ENCODE measurements around the gene CUBN. TPM values are rescaled to one million over a fixed set of nuclear protein-coding genes. Genes with fewer than 3 reads are reported as not detected.
A peak's percentile ranks its signal among the peaks of the same experiment; 100 is the strongest.

The CUBN gene
- polyA plus RNA-seq, 4 donors, result 0.18 to 161 TPM; not detected in 2

- no peak overlapping the region for H3K27ac ChIP-seq (ENCODE audit: low read depth in 1 of 3, low read length in 2 of 3)
- no peaks in the 10 kb centered on the region for H3K27me3 ChIP-seq (ENCODE audit: control insufficient read depth in 3 of 3, insufficient read depth in 3 of 3, low read length in 3 of 3)
- DNase-seq (no peak), FAIRE-seq (no peak)
- no peaks in the 10 kb centered on the region for H3K9me3 ChIP-seq (ENCODE audit: control insufficient read depth in 2 of 2, insufficient read depth in 1 of 2, low read depth in 1 of 2, low read length in 1 of 2)
- WGBS, 3 donors, result 80 to 84% (median 82%) methylated on average over 11 of the region's 11 CpGs
- peaks cover 0 to 3% (median 0%) of the 10 kb centered on the region in 3 donors for H3K4me1 ChIP-seq (ENCODE audit: control insufficient read depth in 3 of 3, insufficient read depth in 2 of 3, low read depth in 1 of 3, low read length in 2 of 3)
- H3K4me3 ChIP-seq (ENCODE audit: low read depth in 1 of 3, low read length in 3 of 3), result no peak overlapping the region
- H3K36me3 ChIP-seq (ENCODE audit: control insufficient read depth in 3 of 3, insufficient read depth in 2 of 3, low read depth in 1 of 3, low read length in 3 of 3), result peaks cover 0 to 8% (median 0%) of the 10 kb centered on the region in 3 donors
These were observed 179.8 kb downstream of the CUBN start for GRCh38 chr10:16949816-16950215.

GRCh38 chr10:16948361-16948760 is 181.2 kb downstream of the CUBN start:
- 78 to 86% (median 86%) methylated on average over 12 of the region's 12 CpGs for WGBS, 3 donors

GRCh38 chr10:16947069-16947468 is 182.5 kb downstream of the CUBN start:
- 75 to 85% (median 82%) methylated on average over 5 of the region's 5 CpGs for WGBS, 3 donors
- peaks cover 0 to 5% (median 0%) of the 10 kb centered on the region in 3 donors for H3K36me3 ChIP-seq (ENCODE audit: control insufficient read depth in 3 of 3, insufficient read depth in 2 of 3, low read depth in 1 of 3, low read length in 3 of 3)
- FAIRE-seq (no peak), DNase-seq (no peak)
- no peaks in the 10 kb centered on the region for H3K27me3 ChIP-seq (ENCODE audit: control insufficient read depth in 3 of 3, insufficient read depth in 3 of 3, low read length in 3 of 3)
- H3K4me1 ChIP-seq (ENCODE audit: control insufficient read depth in 3 of 3, insufficient read depth in 2 of 3, low read depth in 1 of 3, low read length in 2 of 3), result peaks cover 0 to 3% (median 0%) of the 10 kb centered on the region in 3 donors
- no peaks in the 10 kb centered on the region for H3K9me3 ChIP-seq (ENCODE audit: control insufficient read depth in 2 of 2, insufficient read depth in 1 of 2, low read depth in 1 of 2, low read length in 1 of 2)
- H3K4me3 ChIP-seq (ENCODE audit: low read depth in 1 of 3, low read length in 3 of 3), result no peak overlapping the region
- no peak overlapping the region for H3K27ac ChIP-seq (ENCODE audit: low read depth in 1 of 3, low read length in 2 of 3)

More at GRCh38 chr10:16948361-16948760, 181.2 kb downstream of the CUBN start:
- Histone ChIP-seq H3K4me1 (ENCODE audit: control insufficient read depth in 3 of 3, insufficient read depth in 2 of 3, low read depth in 1 of 3, low read length in 2 of 3) (peaks cover 0 to 3% (median 0%) of the 10 kb centered on the region in 3 donors), H3K27ac (ENCODE audit: low read depth in 1 of 3, low read length in 2 of 3) (no peak overlapping the region), H3K9me3 (ENCODE audit: control insufficient read depth in 2 of 2, insufficient read depth in 1 of 2, low read depth in 1 of 2, low read length in 1 of 2) (no peaks in the 10 kb centered on the region), H3K4me3 (ENCODE audit: low read depth in 1 of 3, low read length in 3 of 3) (no peak overlapping the region), H3K27me3 (ENCODE audit: control insufficient read depth in 3 of 3, insufficient read depth in 3 of 3, low read length in 3 of 3) (no peaks in the 10 kb centered on the region), H3K36me3 (ENCODE audit: control insufficient read depth in 3 of 3, insufficient read depth in 2 of 3, low read depth in 1 of 3, low read length in 3 of 3) (peaks cover 0 to 8% (median 0%) of the 10 kb centered on the region in 3 donors)
- FAIRE-seq (no peak), DNase-seq (no peak)

GRCh38 chr10:16945593-16945992 is 184.0 kb downstream of the CUBN start:
- WGBS, 3 donors, result 71 to 91% (median 90%) methylated on average over 4 of the region's 4 CpGs
- no peak overlapping the region for H3K27ac ChIP-seq (ENCODE audit: low read depth in 1 of 3, low read length in 2 of 3)

GRCh38 chr10:16944986-16945385 is 184.6 kb downstream of the CUBN start:
- Histone ChIP-seq H3K4me1 (ENCODE audit: control insufficient read depth in 3 of 3, insufficient read depth in 2 of 3, low read depth in 1 of 3, low read length in 2 of 3) (no peaks in the 10 kb centered on the region), H3K36me3 (ENCODE audit: control insufficient read depth in 3 of 3, insufficient read depth in 2 of 3, low read depth in 1 of 3, low read length in 3 of 3) (peaks cover 0 to 3% (median 0%) of the 10 kb centered on the region in 3 donors), H3K27ac (ENCODE audit: low read depth in 1 of 3, low read length in 2 of 3) (no peak overlapping the region), H3K27me3 (ENCODE audit: control insufficient read depth in 3 of 3, insufficient read depth in 3 of 3, low read length in 3 of 3) (no peaks in the 10 kb centered on the region), H3K9me3 (ENCODE audit: control insufficient read depth in 2 of 2, insufficient read depth in 1 of 2, low read depth in 1 of 2, low read length in 1 of 2) (no peaks in the 10 kb centered on the region), H3K4me3 (ENCODE audit: low read depth in 1 of 3, low read length in 3 of 3) (no peak overlapping the region)
- WGBS, 3 donors, result 88 to 97% (median 89%) methylated on average over 1 of the region's 1 CpG
- no peak for FAIRE-seq
- DNase-seq, result no peak

More at GRCh38 chr10:16945593-16945992, 184.0 kb downstream of the CUBN start:
- Histone ChIP-seq H3K4me3 (ENCODE audit: low read depth in 1 of 3, low read length in 3 of 3) (no peak overlapping the region), H3K36me3 (ENCODE audit: control insufficient read depth in 3 of 3, insufficient read depth in 2 of 3, low read depth in 1 of 3, low read length in 3 of 3) (peaks cover 0 to 3% (median 0%) of the 10 kb centered on the region in 3 donors), H3K27me3 (ENCODE audit: control insufficient read depth in 3 of 3, insufficient read depth in 3 of 3, low read length in 3 of 3) (no peaks in the 10 kb centered on the region), H3K9me3 (ENCODE audit: control insufficient read depth in 2 of 2, insufficient read depth in 1 of 2, low read depth in 1 of 2, low read length in 1 of 2) (no peaks in the 10 kb centered on the region), H3K4me1 (ENCODE audit: control insufficient read depth in 3 of 3, insufficient read depth in 2 of 3, low read depth in 1 of 3, low read length in 2 of 3) (peaks cover 0 to under 1% (median 0%) of the 10 kb centered on the region in 3 donors)
- DNase-seq (no peak), FAIRE-seq (no peak)

GRCh38 chr10:16944402-16944801 is 185.2 kb downstream of the CUBN start:
- Histone ChIP-seq H3K27me3 (ENCODE audit: control insufficient read depth in 3 of 3, insufficient read depth in 3 of 3, low read length in 3 of 3) (no peaks in the 10 kb centered on the region), H3K9me3 (ENCODE audit: control insufficient read depth in 2 of 2, insufficient read depth in 1 of 2, low read depth in 1 of 2, low read length in 1 of 2) (no peaks in the 10 kb centered on the region), H3K36me3 (ENCODE audit: control insufficient read depth in 3 of 3, insufficient read depth in 2 of 3, low read depth in 1 of 3, low read length in 3 of 3) (peaks cover 0 to 3% (median 0%) of the 10 kb centered on the region in 3 donors), H3K27ac (ENCODE audit: low read depth in 1 of 3, low read length in 2 of 3) (no peak overlapping the region), H3K4me3 (ENCODE audit: low read depth in 1 of 3, low read length in 3 of 3) (no peak overlapping the region), H3K4me1 (ENCODE audit: control insufficient read depth in 3 of 3, insufficient read depth in 2 of 3, low read depth in 1 of 3, low read length in 2 of 3) (no peaks in the 10 kb centered on the region)
- no peak for FAIRE-seq
- 54 to 72% (median 70%) methylated on average over 4 of the region's 4 CpGs for WGBS, 3 donors
- no peak for DNase-seq

- 67 to 87% (median 84%) methylated on average over 8 of the region's 8 CpGs for WGBS, 3 donors
- no peak for FAIRE-seq
- DNase-seq, result no peak
- Histone ChIP-seq H3K4me1 (ENCODE audit: control insufficient read depth in 3 of 3, insufficient read depth in 2 of 3, low read depth in 1 of 3, low read length in 2 of 3) (no peaks in the 10 kb centered on the region), H3K36me3 (ENCODE audit: control insufficient read depth in 3 of 3, insufficient read depth in 2 of 3, low read depth in 1 of 3, low read length in 3 of 3) (peaks cover 0 to 3% (median 0%) of the 10 kb centered on the region in 3 donors), H3K27me3 (ENCODE audit: control insufficient read depth in 3 of 3, insufficient read depth in 3 of 3, low read length in 3 of 3) (no peaks in the 10 kb centered on the region), H3K9me3 (ENCODE audit: control insufficient read depth in 2 of 2, insufficient read depth in 1 of 2, low read depth in 1 of 2, low read length in 1 of 2) (no peaks in the 10 kb centered on the region), H3K27ac (ENCODE audit: low read depth in 1 of 3, low read length in 2 of 3) (no peak overlapping the region), H3K4me3 (ENCODE audit: low read depth in 1 of 3, low read length in 3 of 3) (no peak overlapping the region)
These were observed 186.0 kb downstream of the CUBN start for GRCh38 chr10:16943295-16944285.

- H3K36me3 ChIP-seq (ENCODE audit: control insufficient read depth in 3 of 3, insufficient read depth in 2 of 3, low read depth in 1 of 3, low read length in 3 of 3), result no peaks in the 10 kb centered on the region
These were observed 187.1 kb downstream of the CUBN start for GRCh38 chr10:16942381-16943078.

More at GRCh38 chr10:16942381-16943078, 187.1 kb downstream of the CUBN start:
- Histone ChIP-seq H3K27ac (ENCODE audit: low read depth in 1 of 3, low read length in 2 of 3) (no peak overlapping the region), H3K4me3 (ENCODE audit: low read depth in 1 of 3, low read length in 3 of 3) (no peak overlapping the region), H3K27me3 (ENCODE audit: control insufficient read depth in 3 of 3, insufficient read depth in 3 of 3, low read length in 3 of 3) (no peaks in the 10 kb centered on the region), H3K9me3 (ENCODE audit: control insufficient read depth in 2 of 2, insufficient read depth in 1 of 2, low read depth in 1 of 2, low read length in 1 of 2) (no peaks in the 10 kb centered on the region), H3K4me1 (ENCODE audit: control insufficient read depth in 3 of 3, insufficient read depth in 2 of 3, low read depth in 1 of 3, low read length in 2 of 3) (no peaks in the 10 kb centered on the region)
- whole genome bisulfite sequencing, 3 donors, result 71 to 77% (median 71%) methylated on average over 4 of the region's 4 CpGs
- peak; percentile 75 for FAIRE-seq
- no peak for DNase-seq
